Bone marrow (tissue), 2 donors: Measurements from ENCODE around the gene GPR179.

Experiments
- DNase-seq, 2 donors: peaks; one replicate each; lab custom pipeline; 2025; lab: John Stamatoyannopoulos, UW

Gene GPR179

GRCh38 chr17:38343608-38344419 lies at the start of gene GPR179:
GPR179 (minus strand) TSS chr17:38343956; CDS start chr17:38343789, 167 bp downstream.
- DNase-seq, result no peak

DNA sequence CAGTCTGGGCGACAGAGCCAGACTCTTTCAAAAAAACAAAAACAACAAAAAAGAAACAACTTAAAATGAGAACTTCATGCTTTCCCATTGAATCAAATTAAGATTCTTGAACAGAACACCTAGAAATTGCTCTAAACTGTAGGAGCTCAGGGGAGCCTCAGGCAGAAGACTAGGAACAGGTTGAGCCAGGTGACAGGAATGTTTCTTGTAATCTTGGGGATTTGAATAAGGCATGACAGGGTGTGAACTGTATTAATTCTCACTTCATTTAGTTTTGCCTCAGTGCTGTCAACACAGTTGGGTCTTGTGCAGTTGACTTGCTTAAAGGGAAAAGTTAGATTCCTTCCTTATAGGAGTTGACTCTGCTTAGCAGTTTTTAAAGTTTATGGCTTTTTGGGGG lies 35.7 kb upstream of the GPR179 start:
- DNase-seq, result no peak

DNA sequence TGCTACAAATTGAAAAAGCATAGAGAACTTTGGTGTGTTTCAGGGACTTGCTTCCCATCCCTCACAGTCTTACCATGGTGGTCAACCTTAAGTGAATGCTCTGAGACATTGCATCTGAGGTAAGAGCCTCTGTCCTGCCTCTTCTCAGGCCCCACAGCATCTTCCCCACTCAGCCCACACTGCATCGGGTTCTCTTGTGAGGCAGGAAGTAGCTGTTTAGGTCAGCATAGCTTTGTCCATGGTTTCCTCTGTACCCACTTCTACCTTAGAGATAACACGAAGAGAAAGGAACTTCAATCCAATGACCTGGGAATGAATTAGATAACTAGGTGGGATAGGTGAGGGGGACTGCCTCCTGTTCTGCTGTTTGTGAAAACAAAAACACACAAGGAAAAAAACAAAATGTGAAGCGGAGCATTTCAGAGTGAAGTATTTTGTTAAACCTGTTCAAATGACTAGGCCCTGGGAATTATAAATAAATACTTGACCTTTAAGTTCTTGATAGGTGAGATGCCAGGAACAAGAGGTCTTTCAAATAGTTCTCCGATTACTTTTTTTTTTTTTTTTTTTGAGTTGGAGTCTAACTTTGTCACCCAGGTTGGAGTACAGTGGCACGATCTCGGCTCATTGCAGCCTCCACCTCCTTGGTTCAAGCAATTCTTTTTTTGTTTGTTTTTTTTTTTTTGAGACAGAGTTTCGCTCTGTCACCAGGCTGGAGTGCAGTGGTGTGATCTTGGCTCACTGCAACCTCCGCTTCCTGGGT lies 25.5 kb upstream of the GPR179 start:
- DNase-seq, result no peak

DNA sequence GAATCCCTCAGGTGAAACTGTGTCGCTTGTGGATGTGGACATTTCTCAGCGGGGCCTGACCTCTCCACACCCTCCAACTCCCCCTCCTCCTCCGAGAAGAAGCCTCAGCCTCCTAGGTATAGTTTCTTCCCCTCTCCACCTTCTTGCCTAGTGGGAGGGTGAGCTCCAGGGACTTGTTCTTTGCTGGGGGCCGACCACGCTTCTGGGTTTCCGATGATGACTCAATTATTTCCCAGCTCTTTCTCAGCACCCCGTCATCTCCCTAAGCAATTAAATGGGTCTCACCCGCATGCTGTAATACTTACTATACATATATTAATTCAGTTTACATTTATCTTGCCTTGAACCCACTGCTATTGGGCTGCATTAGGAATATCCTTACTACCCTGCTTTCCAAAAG lies 21.0 kb upstream of the GPR179 start:
- DNase-seq, result no peak

DNA sequence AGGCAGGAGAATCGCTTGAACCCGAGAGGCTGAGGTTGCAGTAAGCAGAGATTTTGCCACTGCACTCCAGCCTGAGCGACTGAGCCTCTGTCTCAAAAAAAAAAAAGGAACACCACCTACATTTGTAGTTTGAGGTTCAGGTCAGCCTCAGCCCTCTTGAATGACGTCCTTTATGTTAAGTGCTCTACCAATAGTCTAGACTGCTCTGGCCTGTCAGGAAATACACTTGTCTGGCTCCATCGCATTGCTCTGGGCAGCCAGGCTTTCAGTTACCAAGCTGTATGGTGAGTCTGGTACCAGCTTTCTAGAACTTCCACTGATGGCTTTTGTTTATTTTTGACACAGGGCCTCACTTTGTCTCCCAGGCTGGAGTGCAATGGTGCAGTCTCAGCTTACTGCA lies 19.3 kb upstream of the GPR179 start:
- no peak for DNase-seq

DNA sequence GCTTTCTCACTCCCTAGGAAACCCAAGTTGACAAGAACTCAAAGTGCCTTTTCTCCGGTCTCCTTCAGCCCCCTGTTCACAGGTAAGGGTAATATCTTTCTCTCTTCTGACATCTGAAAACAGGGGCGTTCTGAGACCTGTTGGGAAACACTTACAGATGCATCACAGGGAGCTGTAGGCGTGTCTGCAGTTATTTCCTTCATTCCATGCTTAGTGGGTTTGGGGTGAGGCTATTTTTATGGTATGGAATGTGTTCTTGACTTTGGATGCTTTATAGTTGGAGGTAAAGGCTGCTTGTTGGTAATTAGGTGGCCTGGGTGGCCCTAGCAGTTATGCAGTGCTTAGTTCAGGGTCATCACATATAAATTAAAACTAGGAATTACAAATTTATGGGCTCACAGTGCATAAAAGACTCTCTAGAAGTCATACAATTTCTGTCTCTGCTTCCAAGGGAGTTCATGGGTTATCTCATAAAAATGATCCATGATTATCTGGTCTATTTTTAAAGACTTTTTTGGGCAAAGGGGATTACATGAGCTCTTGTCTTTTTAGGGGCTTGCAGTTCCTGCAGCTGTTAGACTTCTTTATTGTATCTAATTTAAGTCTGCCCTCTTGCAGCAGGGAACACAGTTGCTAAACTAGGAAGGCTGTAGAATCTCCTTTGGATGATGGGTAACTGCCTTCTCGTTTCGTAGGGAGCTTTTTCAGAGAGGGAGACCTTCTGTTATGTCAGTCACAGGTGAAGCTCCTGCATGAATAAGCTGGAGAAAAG lies 18.1 kb upstream of the GPR179 start:
- DNase-seq, result no peak

- no peak for DNase-seq
Measured at GRCh38 chr17:38358586-38359513, 15.1 kb upstream of the GPR179 start.

GRCh38 chr17:38357486-38358123 lies 13.8 kb upstream of the GPR179 start:
- no peak for DNase-seq

- DNase-seq, result no peak
Measured at GRCh38 chr17:38355251-38355650, 11.5 kb upstream of the GPR179 start.

GRCh38 chr17:38354466-38354865 lies 10.7 kb upstream of the GPR179 start:
- DNase-seq, result no peak

- DNase-seq, result no peak
Measured at GRCh38 chr17:38353668-38354067, 9.9 kb upstream of the GPR179 start.

DNA sequence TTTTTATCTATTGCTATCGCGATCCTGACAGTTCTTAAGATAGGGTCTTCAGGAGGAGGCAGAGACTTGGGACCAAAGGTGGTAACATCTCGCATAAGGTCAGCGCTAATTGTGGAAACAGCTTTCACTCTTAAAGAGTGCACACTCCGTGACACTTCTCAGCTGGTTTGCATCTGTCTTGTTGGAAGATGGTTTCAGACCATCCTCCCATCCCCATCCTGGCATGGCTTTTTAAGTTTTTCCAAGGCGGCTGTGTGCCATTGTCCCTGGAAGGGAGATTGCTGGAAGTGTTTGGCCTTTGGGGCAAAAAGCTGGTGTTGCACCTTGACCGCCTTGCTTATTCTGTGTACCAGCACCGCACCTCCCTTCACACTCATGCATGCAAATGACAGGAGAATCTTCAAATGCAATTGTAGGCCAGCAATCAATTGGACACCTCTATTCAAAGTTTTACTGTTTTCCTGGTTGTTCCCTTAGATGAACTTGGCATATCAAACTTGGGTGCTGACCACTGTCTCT lies 9.4 kb upstream of the GPR179 start:
- no peak for DNase-seq

DNA sequence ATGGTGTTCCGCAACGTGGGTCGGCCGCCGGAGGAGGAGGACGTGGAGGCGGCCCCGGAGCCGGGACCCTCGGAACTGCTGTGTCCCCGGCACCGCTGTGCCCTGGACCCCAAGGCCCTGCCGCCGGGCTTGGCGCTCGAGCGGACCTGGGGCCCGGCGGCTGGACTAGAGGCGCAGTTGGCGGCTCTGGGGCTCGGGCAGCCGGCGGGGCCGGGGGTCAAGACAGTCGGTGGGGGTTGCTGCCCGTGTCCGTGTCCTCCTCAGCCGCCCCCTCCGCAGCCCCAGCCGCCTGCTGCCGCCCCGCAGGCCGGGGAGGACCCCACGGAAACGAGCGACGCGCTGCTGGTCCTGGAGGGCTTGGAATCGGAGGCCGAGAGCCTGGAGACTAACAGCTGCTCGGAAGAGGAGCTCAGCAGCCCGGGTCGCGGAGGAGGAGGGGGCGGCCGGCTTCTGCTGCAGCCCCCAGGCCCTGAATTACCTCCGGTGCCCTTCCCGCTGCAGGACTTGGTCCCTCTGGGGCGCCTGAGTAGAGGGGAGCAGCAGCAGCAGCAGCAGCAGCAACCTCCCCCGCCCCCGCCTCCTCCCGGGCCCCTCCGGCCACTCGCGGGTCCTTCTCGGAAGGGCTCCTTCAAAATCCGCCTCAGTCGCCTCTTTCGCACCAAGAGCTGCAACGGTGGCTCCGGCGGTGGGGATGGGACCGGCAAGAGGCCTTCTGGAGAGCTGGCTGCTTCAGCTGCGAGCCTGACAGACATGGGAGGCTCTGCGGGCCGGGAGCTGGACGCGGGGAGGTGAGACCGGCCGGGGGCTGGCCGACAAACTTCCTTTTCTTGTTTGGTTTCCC lies 8.7 kb upstream of the GPR179 start:
- peak in 1 of 2 donors; percentile 9 for DNase-seq

DNA sequence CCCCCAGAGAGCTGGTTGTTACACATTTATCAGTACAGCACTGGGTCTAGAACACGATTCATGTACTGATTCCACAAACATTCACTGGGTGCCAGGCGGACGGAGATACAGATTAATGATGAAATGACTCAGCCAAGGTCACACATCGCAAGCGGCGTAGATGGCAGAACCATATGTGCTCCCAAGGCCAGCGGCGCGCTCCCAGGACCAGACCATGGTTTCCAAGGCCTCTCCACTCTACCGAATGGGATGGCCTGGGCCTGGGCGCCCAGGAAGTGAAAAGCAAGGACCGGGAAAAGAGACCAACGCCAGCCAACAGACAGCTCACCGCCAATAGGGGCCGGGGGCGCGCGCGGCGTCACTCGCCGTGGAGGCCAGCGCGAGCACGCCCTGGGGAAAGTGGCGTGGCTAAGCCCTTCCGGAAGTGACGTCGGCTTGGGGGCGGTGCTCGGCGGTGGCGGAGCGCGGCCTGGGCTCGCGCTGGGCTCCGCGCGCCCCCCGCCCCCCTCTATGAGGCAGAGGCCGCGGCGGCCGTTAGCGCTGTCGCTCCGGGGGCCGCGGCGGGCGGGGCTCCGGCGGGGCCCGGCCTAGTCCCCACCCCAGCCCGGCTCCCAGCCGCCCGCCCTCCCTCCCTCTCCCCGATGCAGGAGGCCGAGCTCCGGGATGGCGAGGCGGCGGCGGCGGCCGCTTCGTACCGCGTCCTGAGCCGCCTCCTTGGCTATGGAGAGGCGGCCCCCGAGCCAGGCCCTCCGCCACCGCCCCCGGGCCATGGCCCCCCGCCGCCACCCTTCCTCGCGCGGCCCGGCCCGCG lies 7.9 kb upstream of the GPR179 start, which contains the start of gene SOCS7:
SOCS7 (plus strand) TSS at position 433 of the 811 bp plus-strand sequence; CDS start at position 642, 209 bp downstream.
- DNase-seq, result peak; percentile 69 to 85

- no peak for DNase-seq
Measured at GRCh38 chr17:38350035-38350434, 6.3 kb upstream of the GPR179 start.

DNA sequence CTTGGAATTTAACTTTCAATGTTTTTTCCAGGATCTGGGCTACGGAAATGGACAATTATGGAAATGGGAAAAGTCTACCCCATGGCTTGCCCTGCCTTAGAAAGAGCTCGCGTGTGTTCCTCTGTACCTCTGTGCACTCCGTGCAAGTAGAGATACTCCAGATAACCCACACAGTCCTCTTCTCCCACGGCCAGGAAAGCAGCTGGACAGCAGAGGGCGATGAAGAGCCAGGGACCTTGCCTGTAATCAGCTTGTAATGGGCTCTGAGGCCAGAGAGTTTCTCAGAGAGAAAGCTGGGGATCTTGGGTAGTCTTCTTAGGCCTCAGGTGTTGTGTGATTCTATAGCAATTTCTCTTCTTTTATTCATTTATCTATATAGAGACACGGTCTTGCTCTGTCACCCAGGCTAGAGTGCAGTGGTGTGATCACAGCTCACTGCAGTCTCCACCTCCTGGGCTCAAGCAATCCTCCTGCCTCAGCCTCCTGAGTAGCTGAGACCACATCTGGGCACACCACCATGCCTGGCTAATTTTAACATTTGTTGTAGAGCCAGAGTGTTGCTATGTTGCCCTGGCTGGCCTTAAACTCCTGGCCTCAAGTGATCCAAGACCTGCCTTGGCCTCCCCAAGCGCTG lies 5.5 kb upstream of the GPR179 start:
- DNase-seq, result peak; percentile 47 to 86

DNA sequence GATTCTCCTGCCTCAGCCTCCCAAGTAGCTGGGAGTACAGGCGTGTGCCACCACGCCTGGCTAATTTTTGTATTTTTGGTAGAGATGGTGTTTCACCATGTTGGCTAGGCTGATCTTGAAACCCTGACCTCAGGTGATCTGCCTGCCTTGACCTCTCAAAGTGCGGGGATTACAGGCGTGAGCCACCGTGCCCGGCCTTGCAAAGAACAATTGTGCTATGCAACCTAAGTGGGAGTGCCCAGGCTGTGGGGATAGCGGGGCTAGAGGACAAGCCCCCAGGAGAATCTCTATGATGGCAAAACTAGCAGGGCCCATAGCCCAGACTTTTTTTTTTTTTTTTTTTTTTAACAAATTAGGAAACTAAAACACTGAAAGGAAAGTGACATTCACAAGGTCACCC lies 2.0 kb upstream of the GPR179 start:
- DNase-seq, result no peak

GRCh38 chr17:38344420-38344745 lies 627 bp upstream of the GPR179 start:
- DNase-seq, result no peak
